ENCODE measurements around the gene IP6K3.

IP6K3 gene

DNA sequence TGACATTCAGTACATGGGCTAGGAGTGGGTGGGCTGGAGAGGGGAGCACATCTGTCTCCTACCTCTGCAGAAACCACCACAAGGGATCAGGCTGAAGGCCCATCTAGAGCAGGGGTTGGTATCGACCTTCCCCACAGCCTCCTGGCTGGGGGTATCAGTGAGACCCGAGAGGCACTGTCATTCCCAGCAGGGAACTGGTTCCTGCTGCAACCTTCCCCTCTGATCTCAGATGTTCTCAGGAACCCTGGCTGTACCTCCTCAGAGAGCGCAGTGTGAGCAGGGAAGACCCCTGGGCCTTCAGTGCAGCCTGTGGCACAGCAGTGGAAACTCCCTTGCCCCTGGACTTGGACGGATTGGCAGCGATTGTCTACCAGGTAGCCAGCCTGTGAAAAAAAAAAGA lies 7.8 kb downstream of the IP6K3 start:
- DNase-seq = no peak

DNA sequence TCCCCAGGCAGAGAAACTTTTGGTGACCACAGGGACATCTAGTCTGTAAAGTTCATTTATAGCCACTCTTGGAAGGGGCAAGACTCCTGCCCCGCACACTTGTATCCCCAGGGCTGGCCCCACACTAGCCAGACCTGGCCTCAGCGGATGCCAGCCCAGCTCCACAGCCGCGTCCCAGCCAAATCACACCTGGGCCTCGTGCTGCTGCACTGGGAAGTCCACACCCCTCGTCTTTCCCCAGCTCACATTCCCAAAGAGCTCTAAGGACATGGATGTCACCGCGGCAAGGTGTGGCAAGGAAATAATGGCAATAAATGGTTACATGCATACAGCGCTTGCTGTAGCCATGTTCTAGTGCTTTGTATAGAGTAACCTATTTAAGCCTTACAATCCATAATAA lies 8.6 kb downstream of the IP6K3 start:
- no peak for DNase-seq

- DNase-seq = no peak
These were observed 9.3 kb downstream of the IP6K3 start for GRCh38 chr6:33737267-33738026.

DNA sequence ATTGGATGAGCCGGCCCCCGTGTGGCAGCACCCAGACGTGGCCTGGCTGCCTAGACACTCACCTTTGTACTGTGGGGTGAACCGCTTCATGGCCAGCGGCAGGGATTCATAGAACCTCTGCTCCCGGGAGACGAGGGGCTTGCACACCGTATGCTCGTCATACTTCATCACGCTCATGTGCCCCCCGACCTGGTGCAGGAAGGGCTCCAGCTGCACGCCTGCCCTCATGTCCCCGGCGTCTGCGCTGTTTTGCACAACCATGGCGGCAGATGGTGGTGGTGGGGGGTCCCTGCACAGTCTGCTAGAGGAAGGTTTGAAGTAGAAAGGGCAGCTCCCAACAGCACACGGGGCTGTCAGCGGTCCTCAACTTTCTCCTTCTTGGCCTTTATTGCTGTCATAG lies 11.5 kb downstream of the IP6K3 start:
- DNase-seq = no peak

- no peak for DNase-seq
These were observed 13.0 kb downstream of the IP6K3 start for GRCh38 chr6:33733709-33734007.

DNA sequence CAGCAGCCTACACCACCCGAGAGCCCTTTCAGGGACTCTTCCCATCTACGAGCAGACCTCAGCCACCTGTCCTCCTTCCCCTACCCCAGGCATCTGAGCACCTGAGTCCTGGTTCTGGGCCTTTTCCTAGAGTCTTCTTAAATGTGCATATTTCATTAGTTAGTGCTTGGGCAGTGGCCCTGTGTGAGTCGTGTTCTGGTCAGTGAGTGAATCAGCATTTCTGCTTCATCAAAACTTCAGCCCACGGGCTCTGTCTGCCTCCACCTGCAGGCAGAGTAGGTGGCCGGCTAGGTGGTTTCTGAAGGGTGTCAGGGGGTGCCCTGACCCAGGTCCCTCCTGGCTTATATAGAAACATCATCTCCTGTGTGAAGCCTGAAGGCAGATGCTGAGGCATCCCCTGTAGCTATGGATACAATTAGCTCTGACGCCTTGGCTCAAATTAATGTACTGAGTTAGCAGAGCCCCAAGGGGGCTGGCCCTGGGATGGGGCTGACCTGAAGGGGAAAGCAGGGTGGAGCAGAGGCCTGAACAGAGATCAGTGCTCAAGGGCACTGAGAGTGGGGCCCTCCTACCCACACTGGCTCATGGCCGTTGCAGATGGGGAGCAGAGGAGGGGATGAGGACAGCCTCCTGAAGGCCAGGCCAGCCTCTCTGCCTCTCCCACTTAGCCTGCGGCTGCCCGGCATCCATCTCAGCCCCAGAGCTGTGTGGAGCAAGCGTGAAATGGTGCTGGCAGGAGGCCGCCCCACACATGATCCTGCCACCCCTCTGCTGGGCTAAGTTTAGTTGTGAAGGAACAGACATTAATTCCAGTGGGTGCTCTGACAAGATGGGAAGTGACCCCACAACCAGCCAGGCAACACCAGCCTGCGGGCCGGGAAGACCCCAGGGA lies 13.6 kb downstream of the IP6K3 start:
- DNase-seq = no peak

DNA sequence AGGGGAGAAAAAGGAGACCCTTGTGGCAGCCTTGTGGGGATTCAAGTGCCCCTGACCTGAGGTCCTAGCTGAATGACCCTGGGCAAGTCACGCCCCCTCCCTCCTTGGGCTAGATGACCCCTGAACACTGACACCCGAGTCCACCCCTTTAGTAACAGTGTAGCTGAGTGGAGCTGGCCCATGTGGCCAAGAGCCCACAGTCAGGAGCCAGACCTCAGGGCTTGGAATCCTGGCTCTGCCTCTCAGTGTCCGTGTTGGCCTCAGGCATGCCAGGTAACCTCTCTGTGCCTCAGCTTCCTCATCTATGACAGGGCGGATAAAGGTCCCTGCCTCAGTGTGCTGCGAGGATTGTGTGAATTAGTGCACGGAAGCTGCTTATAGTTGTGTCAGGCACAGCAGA lies 14.3 kb downstream of the IP6K3 start:
- DNase-seq = no peak

DNA sequence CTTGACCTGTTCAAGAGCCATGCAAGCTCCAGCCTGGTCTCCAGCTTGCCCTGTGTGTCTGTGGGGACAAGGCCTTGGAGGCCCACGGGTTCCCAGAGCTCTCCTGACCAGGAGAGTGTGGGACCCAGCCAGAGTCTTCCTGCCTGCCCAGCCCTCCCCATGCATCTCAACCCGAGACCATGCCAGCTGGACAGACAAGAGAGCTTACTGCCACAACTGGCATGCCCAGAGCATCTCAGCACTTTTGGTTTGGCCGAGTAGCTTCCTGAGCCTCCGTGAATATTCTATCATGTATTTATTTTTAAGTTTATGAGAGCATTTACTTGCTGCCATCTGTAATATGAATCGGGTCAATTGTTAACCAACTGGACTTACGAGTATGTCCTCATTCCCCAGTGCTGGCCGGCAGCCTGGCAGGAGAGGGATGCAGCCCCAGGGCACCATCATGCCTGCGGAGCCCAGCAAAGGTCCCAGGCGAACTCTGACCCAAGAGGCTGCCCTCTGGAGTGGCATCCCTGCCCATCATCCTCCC lies 14.9 kb downstream of the IP6K3 start:
- DNase-seq = no peak

DNA sequence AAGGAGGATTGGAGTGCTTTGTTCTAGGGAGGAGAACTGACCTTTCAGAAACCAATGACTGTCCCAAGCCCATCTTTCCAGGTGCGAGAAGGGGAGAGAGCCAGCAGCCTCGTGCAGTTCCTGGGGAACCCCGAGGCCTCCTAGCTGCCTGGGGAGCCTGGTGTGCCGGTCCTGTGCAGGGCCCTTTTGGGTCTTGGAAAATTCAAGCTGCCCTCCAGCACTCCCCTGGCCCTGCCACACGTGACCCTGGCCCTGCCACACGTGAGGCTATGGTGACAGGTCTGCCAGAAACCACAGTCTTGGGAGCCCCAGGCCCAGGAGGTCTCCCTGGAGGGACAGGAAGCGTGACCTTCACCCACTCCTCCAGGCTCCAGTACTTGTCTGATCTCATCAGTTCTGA lies 15.7 kb downstream of the IP6K3 start:
- DNase-seq = no peak

GRCh38 chr6:33730611-33731010 lies 16.1 kb downstream of the IP6K3 start:
- no peak for DNase-seq

DNA sequence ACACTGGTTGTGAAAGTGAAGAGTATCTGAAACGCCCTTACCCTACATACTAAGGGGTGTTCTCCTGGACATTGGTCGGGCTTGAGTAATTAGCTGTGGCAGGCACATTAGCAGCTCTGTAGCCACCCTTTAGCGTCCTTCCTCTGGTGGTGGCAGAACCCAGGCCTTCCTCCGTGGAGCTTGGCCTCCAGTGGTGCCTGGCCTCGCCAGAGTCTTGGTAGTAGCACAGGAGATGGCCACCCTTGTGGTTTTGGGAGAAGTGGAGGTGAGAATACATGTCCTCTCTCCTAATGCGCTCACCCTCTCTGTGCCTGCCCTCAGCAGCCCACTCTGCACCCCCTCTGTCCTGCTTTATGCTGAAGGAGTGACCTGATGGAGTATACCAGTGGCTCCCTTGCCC lies 17.6 kb downstream of the IP6K3 start:
- DNase-seq = no peak

- DNase-seq = no peak
These were observed 18.3 kb downstream of the IP6K3 start for GRCh38 chr6:33728438-33728837.

DNA sequence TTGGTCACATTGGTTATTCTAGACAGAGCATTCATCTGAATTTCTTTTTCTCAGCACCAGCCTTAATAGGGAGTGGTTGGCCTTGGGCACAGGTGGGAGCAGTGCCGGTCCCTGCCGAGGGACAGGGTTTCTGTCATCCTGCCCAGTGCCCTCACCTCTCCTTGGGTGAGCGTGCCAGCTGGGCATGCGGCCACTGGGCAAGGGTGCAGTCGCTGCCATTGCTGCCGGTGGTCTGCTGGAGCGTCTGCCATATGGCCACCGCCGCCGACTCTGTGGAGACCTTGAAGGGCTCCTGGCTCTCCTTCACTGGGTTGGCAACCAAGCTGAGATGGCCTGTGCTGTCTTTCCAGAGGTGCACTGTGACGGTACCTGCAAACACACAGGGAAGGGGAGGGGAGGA lies 18.8 kb downstream of the IP6K3 start:
- no peak for DNase-seq

DNA sequence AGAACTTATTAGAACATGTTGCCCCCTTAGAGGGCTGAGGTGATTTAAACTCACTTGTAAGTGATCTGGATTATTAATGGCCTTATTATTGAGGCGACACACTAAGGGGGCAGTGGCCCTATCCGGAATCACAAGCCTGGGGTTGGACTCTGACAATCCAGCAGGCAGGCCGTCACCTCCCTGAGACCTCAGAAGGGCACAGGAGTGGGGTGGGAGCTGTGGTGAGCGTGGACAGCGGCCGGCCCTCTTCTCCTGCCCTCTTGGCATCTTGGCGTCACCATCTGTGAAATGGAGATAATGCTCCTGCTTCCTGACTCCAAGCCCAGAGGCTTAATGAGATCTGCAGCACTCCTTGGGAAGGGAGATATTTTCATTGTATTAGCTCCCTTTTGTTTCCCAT lies 19.6 kb downstream of the IP6K3 start:
- DNase-seq = no peak

DNA sequence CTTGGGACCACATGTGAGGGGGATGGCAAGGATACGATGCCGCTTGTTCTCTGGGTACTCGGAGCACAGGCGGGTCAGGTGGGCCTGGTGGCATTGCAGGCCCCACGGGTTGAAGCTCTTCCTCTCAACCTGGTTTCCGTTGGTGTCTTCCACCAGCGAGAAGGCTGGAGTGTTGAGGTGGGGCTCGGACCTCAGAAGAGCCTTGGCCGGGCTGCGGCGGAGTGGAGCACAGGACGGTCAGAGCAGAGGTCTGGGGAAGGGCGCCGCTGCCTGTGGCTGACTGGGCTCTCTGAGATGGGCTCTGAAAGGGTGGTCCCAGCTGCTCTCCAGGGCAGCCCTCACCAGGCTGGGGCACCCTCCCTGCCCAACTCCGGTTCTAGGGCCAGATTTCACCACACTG lies 20.0 kb downstream of the IP6K3 start:
- no peak for DNase-seq

GRCh38 chr6:33725891-33726673 lies 20.6 kb downstream of the IP6K3 start:
- no peak for DNase-seq

- DNase-seq = no peak
These were observed 21.5 kb downstream of the IP6K3 start for GRCh38 chr6:33725222-33725621.

GRCh38 chr6:33724102-33725023 lies 22.3 kb downstream of the IP6K3 start:
- DNase-seq = no peak

GRCh38 chr6:33723371-33724085 lies 23.2 kb downstream of the IP6K3 start:
- no peak for DNase-seq

- no peak for DNase-seq
These were observed 24.5 kb downstream of the IP6K3 start for GRCh38 chr6:33722103-33722623.

GRCh38 chr6:33721508-33721907 lies 25.2 kb downstream of the IP6K3 start:
- no peak for DNase-seq
